Measurements from ENCODE around the gene CACNA1F.

CACNA1F gene

DNA sequence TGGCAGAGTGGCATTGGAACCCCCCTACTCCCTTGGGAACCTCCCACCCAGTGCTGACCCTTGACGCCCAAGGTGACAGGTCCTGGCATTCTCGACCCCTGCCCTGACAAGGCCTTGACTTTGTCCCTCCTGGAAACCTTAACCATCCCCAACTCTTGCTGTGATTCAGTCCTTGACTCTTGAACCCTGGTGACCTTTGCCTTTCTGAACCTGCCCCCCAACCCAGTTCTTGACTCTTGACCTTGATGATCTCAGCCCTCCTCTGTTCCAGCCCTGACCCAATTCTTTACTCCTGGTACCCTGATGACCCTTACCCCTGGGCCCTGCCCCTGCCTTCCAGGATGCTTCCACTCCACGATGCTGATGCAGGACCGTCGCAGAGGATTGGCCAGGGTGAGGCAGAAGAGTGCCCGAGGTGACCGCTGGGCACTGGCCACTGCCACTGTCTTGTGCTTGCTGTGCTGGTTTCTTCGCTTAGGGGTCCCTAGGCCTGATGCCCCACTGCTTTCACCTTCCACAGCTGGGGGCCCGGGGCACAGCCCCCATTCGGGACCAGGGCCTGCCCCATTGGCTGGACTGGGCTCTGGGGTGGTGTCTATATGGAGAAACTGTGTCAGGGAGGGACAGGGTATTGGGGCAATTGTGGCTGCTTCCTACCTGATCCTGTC is 1.7 kb downstream of the CACNA1F start:
- ATAC-seq (ENCODE audit: low read depth) (no peak), DNase-seq (ENCODE audit: low spot score) (no peak)
- Histone ChIP-seq H3K27ac (ENCODE audit: poor library complexity, severe bottlenecking) (no peak overlapping the region), H3K9me3 (ENCODE audit: severe bottlenecking) (no peaks in the 10 kb centered on the region), H3K4me3 (ENCODE audit: severe bottlenecking) (no peak overlapping the region), H3K27me3 (ENCODE audit: insufficient read depth, poor library complexity, severe bottlenecking) (no peaks in the 10 kb centered on the region), H3K4me1 (ENCODE audit: insufficient read depth, poor library complexity, severe bottlenecking) (no peaks in the 10 kb centered on the region), H3K36me3 (ENCODE audit: low read depth) (no peaks in the 10 kb centered on the region)
- TF ChIP-seq, protein P1, sequence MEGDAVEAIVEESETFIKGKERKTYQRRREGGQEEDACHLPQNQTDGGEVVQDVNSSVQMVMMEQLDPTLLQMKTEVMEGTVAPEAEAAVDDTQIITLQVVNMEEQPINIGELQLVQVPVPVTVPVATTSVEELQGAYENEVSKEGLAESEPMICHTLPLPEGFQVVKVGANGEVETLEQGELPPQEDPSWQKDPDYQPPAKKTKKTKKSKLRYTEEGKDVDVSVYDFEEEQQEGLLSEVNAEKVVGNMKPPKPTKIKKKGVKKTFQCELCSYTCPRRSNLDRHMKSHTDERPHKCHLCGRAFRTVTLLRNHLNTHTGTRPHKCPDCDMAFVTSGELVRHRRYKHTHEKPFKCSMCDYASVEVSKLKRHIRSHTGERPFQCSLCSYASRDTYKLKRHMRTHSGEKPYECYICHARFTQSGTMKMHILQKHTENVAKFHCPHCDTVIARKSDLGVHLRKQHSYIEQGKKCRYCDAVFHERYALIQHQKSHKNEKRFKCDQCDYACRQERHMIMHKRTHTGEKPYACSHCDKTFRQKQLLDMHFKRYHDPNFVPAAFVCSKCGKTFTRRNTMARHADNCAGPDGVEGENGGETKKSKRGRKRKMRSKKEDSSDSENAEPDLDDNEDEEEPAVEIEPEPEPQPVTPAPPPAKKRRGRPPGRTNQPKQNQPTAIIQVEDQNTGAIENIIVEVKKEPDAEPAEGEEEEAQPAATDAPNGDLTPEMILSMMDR (IDR thresholded peaks at IDR 0.05; ENCODE audit: poor library complexity, severe bottlenecking) = no peak

DNA sequence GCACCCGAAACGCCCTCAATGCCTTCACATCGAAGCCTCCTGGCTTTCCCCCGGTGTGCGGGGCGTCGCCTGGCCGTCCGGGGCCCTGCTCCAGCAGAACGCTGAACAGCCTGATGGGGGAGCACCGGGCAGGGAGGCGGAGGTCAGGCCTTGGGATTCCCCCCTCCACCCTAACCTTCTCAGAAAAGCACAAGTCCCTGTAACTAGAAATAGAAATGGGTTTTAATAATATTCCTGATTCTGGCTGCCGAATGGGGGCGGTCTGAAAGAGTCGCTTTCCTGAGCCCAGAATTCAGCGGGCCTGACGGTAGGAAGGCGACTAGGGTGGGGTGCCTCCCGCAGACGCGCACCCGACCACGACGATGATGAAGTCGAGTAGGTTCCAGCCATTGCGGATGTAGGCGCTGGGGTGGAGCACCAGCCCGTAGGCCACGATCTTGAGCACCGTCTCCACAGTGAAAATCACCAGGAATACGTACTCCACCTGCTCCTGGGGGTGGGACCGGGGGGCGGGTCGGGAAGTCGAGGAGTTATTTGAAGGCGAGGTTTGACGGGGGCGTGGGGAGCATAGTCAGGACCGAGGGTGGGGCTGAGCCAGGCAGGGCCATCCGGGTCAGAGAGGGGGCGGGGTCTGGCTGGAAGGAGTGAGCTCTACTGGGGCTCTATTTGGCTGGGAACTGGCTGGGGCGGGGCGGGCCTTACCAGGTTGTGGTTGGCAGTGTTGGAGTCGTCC is 2.5 kb downstream of the CACNA1F start:
- TF ChIP-seq, protein P1 (IDR thresholded peaks at IDR 0.05; ENCODE audit: poor library complexity, severe bottlenecking) = no peak
- no peak overlapping the region for H3K27ac ChIP-seq (ENCODE audit: poor library complexity, severe bottlenecking)
- no peaks in the 10 kb centered on the region for H3K36me3 ChIP-seq (ENCODE audit: low read depth)
- H3K9me3 ChIP-seq (ENCODE audit: severe bottlenecking) = no peaks in the 10 kb centered on the region
- no peaks in the 10 kb centered on the region for H3K4me1 ChIP-seq (ENCODE audit: insufficient read depth, poor library complexity, severe bottlenecking)
- no peak overlapping the region for H3K4me3 ChIP-seq (ENCODE audit: severe bottlenecking)
- no peak for DNase-seq (ENCODE audit: low spot score)
- ATAC-seq (ENCODE audit: low read depth) = peak; percentile 33; the same call in 1 of the 3 replicates
- peaks cover 3% of the 10 kb centered on the region for H3K27me3 ChIP-seq (ENCODE audit: insufficient read depth, poor library complexity, severe bottlenecking)

DNA sequence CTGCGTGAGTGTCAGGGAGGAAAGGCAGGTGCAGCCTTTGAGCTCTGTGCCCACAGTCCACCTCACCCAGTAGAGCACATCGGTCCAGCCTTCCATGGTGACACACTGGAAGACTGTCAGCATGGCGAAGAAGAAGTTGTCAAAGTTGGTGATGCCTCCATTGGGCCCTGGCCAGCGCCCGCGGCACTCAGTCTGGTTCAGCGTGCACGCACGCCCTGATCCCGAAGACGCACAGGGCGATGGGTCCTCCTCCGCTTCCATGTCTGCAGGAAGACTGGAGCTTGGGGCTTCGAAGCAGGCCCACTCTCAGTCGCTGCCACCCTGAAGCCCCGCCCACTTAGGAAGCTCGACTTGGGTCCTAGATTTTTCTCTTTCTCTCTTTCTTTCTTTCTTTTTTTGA is 5.0 kb downstream of the CACNA1F start:
- no peak for ATAC-seq (ENCODE audit: low read depth)
- peaks cover 6% of the 10 kb centered on the region for H3K27me3 ChIP-seq (ENCODE audit: insufficient read depth, poor library complexity, severe bottlenecking)
- no peak overlapping the region for H3K4me3 ChIP-seq (ENCODE audit: severe bottlenecking)
- no peaks in the 10 kb centered on the region for H3K36me3 ChIP-seq (ENCODE audit: low read depth)
- no peak overlapping the region for H3K27ac ChIP-seq (ENCODE audit: poor library complexity, severe bottlenecking)
- H3K4me1 ChIP-seq (ENCODE audit: insufficient read depth, poor library complexity, severe bottlenecking) = no peaks in the 10 kb centered on the region
- DNase-seq (ENCODE audit: low spot score) = no peak
- TF ChIP-seq, protein P1 (IDR thresholded peaks at IDR 0.05; ENCODE audit: poor library complexity, severe bottlenecking) = no peak
- no peaks in the 10 kb centered on the region for H3K9me3 ChIP-seq (ENCODE audit: severe bottlenecking)

DNA sequence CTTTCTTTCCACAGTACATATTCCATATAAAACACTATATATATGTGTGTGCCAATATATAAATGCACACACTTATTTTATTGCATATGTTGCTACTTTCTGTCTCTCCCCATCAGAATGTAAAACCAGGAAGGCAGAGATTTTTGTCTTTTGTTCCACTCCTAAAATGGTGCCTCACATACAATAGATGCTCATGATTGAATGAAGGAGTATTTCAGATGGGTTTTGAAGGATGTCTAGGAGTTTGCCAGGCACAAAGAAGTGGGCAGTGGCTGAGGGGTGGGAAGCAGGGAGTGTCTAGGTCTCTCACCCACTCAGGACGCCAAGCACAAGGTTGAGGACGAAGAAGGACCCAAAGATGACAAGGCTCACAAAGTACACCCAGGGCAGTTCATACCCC is 5.4 kb downstream of the CACNA1F start:
- no peaks in the 10 kb centered on the region for H3K9me3 ChIP-seq (ENCODE audit: severe bottlenecking)
- no peaks in the 10 kb centered on the region for H3K4me1 ChIP-seq (ENCODE audit: insufficient read depth, poor library complexity, severe bottlenecking)
- no peak overlapping the region for H3K27ac ChIP-seq (ENCODE audit: poor library complexity, severe bottlenecking)
- DNase-seq (ENCODE audit: low spot score) = no peak
- no peaks in the 10 kb centered on the region for H3K36me3 ChIP-seq (ENCODE audit: low read depth)
- no peak overlapping the region for H3K4me3 ChIP-seq (ENCODE audit: severe bottlenecking)
- H3K27me3 ChIP-seq (ENCODE audit: insufficient read depth, poor library complexity, severe bottlenecking) = peaks cover 6% of the 10 kb centered on the region
- ATAC-seq (ENCODE audit: low read depth) = no peak
- TF ChIP-seq, protein P1 (IDR thresholded peaks at IDR 0.05; ENCODE audit: poor library complexity, severe bottlenecking) = no peak

DNA sequence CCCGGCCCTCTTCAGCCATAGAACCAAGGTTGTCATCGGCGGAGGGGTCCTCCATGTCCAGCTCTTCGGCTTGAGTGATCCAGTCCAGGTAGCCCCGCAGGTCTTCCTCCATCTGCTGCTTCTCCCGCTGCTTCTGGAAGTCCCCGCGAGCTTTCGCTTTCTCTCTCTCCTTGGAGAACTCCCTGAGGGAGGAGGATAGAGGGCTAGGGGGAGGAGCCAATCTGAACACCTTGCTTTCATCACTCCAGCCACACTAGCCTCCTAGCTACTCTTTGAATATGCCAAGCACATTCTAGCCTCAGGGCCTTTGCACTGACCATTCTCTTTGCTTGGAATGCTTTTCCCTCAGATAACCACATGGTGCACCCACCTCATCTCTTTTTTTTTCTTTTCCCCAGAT is 6.2 kb downstream of the CACNA1F start:
- no peaks in the 10 kb centered on the region for H3K4me1 ChIP-seq (ENCODE audit: insufficient read depth, poor library complexity, severe bottlenecking)
- no peaks in the 10 kb centered on the region for H3K9me3 ChIP-seq (ENCODE audit: severe bottlenecking)
- TF ChIP-seq, protein P1 (IDR thresholded peaks at IDR 0.05; ENCODE audit: poor library complexity, severe bottlenecking) = no peak
- no peak overlapping the region for H3K4me3 ChIP-seq (ENCODE audit: severe bottlenecking)
- H3K27ac ChIP-seq (ENCODE audit: poor library complexity, severe bottlenecking) = no peak overlapping the region
- no peaks in the 10 kb centered on the region for H3K36me3 ChIP-seq (ENCODE audit: low read depth)
- H3K27me3 ChIP-seq (ENCODE audit: insufficient read depth, poor library complexity, severe bottlenecking) = peaks cover 6% of the 10 kb centered on the region
- DNase-seq (ENCODE audit: low spot score) (no peak), ATAC-seq (ENCODE audit: low read depth) (no peak)
